Activated CD4-positive, alpha-beta T cell treated with anti-CD3 and anti-CD28 coated beads for 48 hours (primary cell): Measurements from ENCODE around the gene TREML4.
"Not testable (repeated sequence)": the region's sequence is repeated elsewhere in the genome, so short reads cannot be mapped to it uniquely, and the experiment has no call there.

Experiments
- DNase-seq: peaks from one replicate; pipeline ENCODE4 v3.0.0-alpha.2; 2020

TREML4 gene

GRCh38 chr6:41228096-41228495 lies at the start of gene TREML4:
TSS of gene TREML4 (plus strand) at chr6:41228349. CDS start at chr6:41228428, 79 bp downstream.
- DNase-seq: no peak

- DNase-seq: no peak
These were observed 49.0 kb upstream of the TREML4 start for GRCh38 chr6:41179163-41179562.

GRCh38 chr6:41181566-41181965 lies 46.6 kb upstream of the TREML4 start:
- no peak for DNase-seq

GRCh38 chr6:41182069-41183034 lies 45.8 kb upstream of the TREML4 start:
- peak; percentile 61 for DNase-seq

- no peak for DNase-seq
These were observed 43.4 kb upstream of the TREML4 start for GRCh38 chr6:41184761-41185160.

GRCh38 chr6:41186031-41186562 lies 42.1 kb upstream of the TREML4 start:
- DNase-seq: no peak

- DNase-seq: no peak
These were observed 39.9 kb upstream of the TREML4 start for GRCh38 chr6:41187924-41188886.

- DNase-seq: not testable (repeated sequence)
These were observed 39.1 kb upstream of the TREML4 start for GRCh38 chr6:41189046-41189445.

- DNase-seq: no peak
These were observed 38.2 kb upstream of the TREML4 start for GRCh38 chr6:41189967-41190366.

- DNase-seq: no peak
These were observed 37.4 kb upstream of the TREML4 start for GRCh38 chr6:41190791-41191190.

- DNase-seq: peak; percentile 65
These were observed 36.6 kb upstream of the TREML4 start for GRCh38 chr6:41191569-41191968.

GRCh38 chr6:41193171-41193734 lies 34.9 kb upstream of the TREML4 start:
- no peak for DNase-seq

- DNase-seq: no peak
These were observed 34.3 kb upstream of the TREML4 start for GRCh38 chr6:41193884-41194283.

- DNase-seq: no peak
These were observed 33.8 kb upstream of the TREML4 start for GRCh38 chr6:41194386-41194785.

- DNase-seq: no peak
These were observed 30.9 kb upstream of the TREML4 start for GRCh38 chr6:41197234-41197633.

- DNase-seq: peak; percentile 46
These were observed 28.4 kb upstream of the TREML4 start for GRCh38 chr6:41199552-41200246.

GRCh38 chr6:41200296-41200900 lies 27.8 kb upstream of the TREML4 start:
- peak; percentile 61 for DNase-seq

- peak; percentile 62 for DNase-seq
These were observed 27.0 kb upstream of the TREML4 start, which contains the start of gene TREML2 for GRCh38 chr6:41200901-41201763. TSS of gene TREML2 (minus strand) at chr6:41201149. CDS start at chr6:41201008, 141 bp downstream.

GRCh38 chr6:41201764-41202173 lies 26.4 kb upstream of the TREML4 start:
- DNase-seq: no peak

GRCh38 chr6:41204156-41204555 lies 24.0 kb upstream of the TREML4 start:
- DNase-seq: no peak
